ENCODE data around the gene OR6J1.
"Not testable (repeated sequence)": the region's sequence is repeated elsewhere in the genome, so short reads cannot be mapped to it uniquely, and the experiment has no call there.

OR6J1 gene

DNA sequence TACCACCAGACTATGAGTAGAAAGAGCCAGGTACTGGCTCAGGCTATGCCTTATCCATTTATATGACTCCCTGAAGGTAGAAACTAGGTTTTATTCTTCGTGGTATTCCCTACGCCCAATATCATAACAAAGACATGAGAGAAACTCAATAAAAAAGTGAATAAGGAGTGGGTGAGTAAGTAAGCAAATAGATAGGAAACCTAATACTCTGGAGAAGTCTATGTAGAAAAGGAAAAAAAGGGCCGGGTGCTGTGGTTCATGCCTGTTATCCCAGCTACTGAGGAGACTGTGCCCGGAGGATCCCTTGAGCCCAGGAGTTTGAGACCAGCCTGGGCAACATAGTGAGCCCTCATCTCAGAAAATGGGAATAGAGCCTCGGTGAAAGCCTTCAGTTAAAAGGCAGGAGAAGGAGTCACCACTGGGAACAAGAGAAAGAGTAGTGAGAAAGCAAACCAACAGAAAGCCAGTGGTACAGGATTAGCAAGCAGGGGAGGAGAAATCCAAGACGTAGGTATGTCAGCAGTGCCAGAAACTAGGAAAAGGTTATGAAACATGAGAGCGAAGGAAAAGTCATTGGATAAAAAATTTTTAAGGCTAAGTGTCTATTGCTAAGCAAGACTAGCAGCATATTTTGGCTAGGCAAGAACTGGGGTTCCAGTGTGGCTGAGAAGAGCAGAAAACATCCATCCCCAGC is 6.0 kb upstream of the OR6J1 start:
- no peak for ATAC-seq

- no peak for ATAC-seq
Measured at GRCh38 chr14:22648506-22648905, 4.4 kb upstream of the OR6J1 start.

GRCh38 chr14:22646570-22647254 is 2.6 kb upstream of the OR6J1 start:
- ATAC-seq = no peak

- ATAC-seq = no peak
Measured at GRCh38 chr14:22641846-22642245, 2.3 kb downstream of the OR6J1 start.

DNA sequence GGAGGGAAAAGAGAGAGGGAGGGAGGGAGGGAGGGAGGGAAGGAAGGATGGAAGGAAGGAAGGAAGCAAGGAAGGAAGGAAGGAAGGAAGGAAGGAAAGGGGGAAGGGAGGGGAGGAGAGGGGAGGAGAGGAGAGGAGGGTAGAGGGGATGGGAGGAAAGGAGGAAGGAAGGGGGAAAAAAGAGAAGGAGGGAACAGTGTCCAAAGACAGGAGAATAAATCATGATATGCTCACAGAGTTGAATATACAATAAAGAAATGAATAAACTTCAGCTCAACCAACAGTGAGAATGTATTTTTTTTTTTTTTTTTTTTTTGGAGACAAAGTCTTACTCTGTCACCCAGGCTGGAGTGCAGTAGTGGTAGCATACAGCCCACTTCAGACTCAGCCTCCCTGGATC is 4.0 kb downstream of the OR6J1 start:
- ATAC-seq = no peak

DNA sequence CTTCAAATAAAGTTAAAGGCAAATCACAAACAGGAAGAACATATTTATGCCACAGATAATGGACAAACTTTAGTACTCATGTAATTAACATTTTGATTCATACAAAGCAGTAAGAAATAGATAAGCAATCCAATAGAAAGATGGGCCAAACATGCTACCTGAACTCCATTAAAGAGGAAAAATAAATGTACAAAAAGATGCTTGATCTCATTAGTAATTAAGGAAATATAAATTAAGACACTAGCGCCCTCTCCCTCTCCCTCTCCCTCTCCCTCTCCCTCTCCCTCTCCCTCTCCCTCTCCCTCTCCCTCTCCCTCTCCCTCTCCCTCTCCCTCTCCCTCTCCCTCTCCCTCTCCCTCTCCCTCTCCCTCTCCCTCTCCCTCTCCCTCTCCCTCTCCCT is 8.2 kb downstream of the OR6J1 start:
- not testable (repeated sequence) for ATAC-seq

DNA sequence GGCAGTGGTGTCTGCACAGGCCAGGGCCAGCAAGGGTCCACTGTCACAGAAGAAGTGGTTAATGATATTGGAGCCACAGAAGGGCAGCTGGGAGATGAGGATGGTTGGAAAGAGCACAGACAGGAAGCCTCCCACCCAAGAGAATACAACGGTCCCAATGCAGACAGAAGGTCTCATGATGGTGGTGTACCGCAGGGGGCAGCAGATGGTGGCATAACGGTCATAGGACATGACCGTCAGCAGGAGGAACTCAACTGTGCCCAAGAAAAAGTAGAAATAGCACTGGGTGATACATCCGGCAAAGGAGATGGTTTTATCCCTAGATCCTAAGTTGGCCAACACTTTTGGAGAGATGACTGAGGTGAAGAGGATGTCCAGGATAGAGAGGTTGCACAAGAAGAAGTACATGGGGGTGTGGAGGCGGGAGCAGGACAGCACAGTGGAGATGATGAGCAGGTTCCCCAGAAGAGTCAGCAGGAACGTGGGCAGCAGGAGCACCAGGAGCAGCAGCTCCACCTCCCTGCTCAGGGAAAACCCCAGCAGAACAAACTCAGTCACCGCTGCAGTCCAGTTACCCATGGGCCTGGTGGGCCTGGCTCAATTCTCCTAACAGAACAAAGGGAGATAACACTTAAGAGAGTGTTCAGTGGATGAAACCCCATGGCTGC is 9.8 kb downstream of the OR6J1 start:
- ATAC-seq = no peak

DNA sequence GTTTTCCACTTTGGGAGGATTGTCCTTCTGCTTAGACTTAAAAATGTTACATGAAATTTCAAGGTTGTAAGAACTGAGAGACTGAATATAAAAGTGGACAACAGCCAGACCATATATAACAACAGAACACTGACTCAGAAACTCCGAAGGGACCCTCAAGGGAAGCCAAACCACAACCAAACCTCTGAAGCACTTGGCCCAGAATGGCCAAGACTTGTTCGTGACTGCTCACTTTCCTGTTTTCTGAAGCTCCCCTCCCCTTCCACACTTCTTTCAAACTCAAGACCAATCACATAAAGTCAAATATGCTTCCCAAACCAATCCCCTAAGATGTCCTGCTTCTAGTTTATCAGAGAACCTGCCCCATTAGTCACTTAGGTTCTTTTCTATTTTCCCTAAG is 13.7 kb downstream of the OR6J1 start:
- ATAC-seq = no peak

DNA sequence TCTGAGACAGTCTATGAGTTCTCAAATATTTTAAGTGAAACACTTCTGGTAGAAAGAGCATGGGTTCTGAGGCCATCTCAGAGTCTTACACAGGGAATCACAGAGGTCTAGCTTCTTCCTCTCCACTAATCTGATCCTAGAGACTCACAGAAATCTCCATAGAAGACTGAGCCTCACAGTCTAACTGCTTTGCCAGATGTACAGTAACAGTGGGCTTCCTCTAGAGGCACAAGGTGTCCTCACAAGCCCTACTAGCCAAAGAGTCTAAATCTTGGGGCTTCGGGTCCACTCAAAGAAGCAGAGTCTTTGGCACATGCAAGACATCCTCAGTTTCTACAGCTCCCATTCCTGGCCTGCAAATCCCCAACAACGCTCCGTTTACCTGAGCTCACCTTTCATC is 14.1 kb downstream of the OR6J1 start:
- ATAC-seq = no peak

DNA sequence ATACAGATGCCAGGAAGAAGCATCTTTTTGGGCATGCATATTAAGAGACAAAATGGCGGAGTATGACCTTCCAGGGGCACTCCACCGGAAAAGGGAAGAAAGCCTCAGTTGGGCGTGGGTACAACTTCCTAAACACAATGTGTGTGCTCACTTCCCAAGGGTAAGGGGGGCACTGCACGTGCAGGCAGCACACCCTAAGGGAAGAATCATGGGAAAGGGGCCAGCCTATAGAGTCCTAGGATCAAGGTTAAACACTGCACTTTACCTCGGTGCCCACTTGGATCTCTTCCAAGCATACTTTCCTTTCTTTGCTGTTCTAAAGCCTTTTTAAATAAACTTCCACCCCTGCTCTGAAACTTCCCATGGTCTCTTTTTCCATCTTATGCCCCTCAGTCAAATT is 14.8 kb downstream of the OR6J1 start:
- no peak for ATAC-seq

- no peak for ATAC-seq
Measured at GRCh38 chr14:22627506-22628263, 16.5 kb downstream of the OR6J1 start.

- no peak for ATAC-seq
Measured at GRCh38 chr14:22626590-22626989, 17.6 kb downstream of the OR6J1 start.

DNA sequence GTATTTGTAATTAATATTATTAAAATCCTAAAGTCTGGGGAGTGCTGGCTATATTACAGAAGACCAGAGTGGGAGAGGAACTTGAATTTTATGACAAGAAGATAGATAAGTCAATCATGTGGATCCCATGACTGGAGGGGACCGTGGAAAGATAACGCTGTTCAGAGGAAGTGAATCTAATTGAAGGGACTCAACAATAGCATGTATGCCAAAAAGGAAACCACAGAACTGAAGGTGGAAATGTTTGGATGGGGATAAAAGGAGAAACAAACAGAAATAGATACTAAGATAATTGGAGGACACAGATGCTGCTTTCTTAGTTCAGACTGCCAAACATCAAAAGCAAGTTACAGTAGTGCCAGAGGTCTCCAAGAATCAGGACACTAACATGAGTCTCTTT is 21.1 kb downstream of the OR6J1 start:
- ATAC-seq = no peak

DNA sequence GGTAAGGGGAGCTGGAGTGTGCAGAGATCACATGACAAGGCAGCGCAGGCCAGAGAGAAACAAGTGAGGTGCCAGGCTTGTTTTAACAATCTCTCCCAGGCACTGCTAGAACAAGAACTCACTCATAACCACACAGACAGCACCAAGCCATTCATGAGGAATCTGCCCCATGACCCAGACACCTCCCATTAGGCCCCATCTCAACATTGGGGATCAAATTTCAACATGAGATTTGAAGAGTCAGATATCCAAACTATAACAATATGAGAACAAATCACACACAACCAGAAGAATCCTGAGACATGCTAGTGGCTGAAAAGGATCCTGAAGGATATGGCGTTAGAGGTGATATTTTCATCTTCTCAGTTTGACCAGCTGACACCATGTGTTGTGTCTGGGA is 21.9 kb downstream of the OR6J1 start:
- no peak for ATAC-seq

DNA sequence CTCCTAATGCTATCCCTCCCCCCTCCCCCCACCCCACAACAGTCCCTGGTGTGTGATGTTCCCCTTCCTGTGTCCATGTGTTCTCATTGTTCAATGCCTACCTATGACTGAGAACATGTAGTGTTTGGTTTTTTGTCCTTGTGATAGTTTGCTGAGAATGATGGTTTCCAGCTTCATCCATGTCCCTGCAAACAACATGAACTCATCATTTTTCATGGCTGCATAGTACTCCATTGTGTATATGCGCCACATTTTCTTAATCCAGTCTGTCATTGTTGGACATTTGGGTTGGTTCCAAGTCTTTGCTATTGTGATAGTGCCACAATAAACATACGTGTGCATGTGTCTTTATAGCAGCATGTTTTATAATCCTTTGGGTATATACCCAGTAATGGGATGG is 28.4 kb downstream of the OR6J1 start:
- not testable (repeated sequence) for ATAC-seq

GRCh38 chr14:22614240-22614799 is 29.8 kb downstream of the OR6J1 start:
- peak in 1 of 2 donors; percentile 30 for ATAC-seq

- ATAC-seq = no peak
Measured at GRCh38 chr14:22613736-22614239, 30.4 kb downstream of the OR6J1 start.

DNA sequence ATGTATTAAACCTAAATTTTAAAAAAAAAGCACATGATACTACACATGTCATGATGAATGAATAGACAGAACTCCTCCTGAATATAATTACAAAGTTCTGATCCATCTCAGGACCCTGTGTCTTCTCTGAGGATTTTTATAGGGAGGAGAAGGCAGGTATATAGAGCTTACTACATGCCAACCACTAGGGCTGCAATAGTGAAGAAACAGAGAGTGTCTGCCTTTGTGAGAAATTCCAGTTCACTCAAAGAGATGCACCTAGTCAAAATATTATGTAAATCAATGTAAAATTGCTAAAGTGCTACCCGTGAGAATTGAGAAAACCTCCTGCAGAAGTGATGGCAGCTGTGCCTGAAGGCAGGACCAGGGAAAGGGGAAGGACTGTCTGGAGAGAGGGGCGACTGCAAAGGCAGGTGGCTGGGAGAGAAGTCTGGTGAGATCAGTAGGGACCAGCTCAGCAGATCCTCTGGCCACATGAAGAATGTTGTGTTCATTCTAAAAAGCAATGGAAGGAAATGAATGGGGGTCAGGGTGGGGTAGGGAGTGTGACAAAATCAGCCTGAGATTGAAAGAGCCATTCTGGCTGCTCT is 31.0 kb downstream of the OR6J1 start:
- ATAC-seq = no peak

- no peak for ATAC-seq
Measured at GRCh38 chr14:22610931-22611330, 33.2 kb downstream of the OR6J1 start.

GRCh38 chr14:22607291-22607690 is 36.9 kb downstream of the OR6J1 start:
- ATAC-seq = no peak

GRCh38 chr14:22606380-22606779 is 37.8 kb downstream of the OR6J1 start:
- no peak for ATAC-seq

DNA sequence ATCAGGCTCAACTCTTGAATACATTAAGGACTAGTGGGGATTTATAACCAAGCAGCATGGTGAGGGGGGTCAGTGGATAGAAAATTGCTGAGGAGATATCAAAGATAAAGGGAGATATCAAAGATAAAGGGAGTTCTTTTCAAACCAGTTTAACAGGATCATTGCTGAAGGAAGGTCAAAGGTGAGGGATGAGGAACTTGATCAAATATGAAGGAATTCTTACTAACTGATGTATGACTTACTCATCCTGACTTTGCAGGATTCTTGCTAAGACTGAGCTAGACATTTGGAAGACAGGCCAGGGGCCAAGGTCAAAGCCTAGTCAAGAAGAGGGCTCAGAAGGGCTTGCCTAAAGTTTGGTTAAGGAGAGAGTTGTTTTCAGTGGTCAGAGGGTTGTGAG is 41.3 kb downstream of the OR6J1 start:
- ATAC-seq = no peak

Data from activated CD4-positive, CD25-positive, alpha-beta regulatory T cell treated with anti-CD3 and anti-CD28 coated beads, Interleukin-2, amount 50 U/mL, for 24 hours (primary cell).